Stimulated activated naive B cell treated with anti-CD40 and anti-IgM and Interleukin-4, amounts not matched to agents 10 μg/mL and 1 μg/mL and 100 μg/mL, for 72 hours (primary cell): Measurements from ENCODE around the gene NARF.
"Not testable (repeated sequence)": the region's sequence is repeated elsewhere in the genome, so short reads cannot be mapped to it uniquely, and the experiment has no call there.

ENCODE experiments used
- ATAC-seq, 2 donors: fragments of 150-1000 bp; cut with Tn5 transposase; replicated peaks; 2 replicates each; pipeline ENCODE4 v1.10.0; 2021; ENCODE audit warnings: moderate library complexity in 1 of 2
- DNase-seq: peaks from one replicate; pipeline ENCODE4 v3.0.0; 2021
- H3K27ac Mint-ChIP-seq: one replicate; pipeline ENCODE4 v1.8.0; 2022; ENCODE audit warnings: mild to moderate bottlenecking, mixed read lengths
- H3K27me3 Mint-ChIP-seq, 2 donors: one replicate each; pipeline ENCODE4 v1.8.0; 2022; ENCODE audit warnings: mixed read lengths in 2 of 2
- H3K36me3 Mint-ChIP-seq, 2 donors: one replicate each; pipeline ENCODE4 v1.8.0; 2022; ENCODE audit warnings: mixed read lengths in 2 of 2, mild to moderate bottlenecking in 1 of 2
- H3K4me1 Mint-ChIP-seq, 2 donors: one replicate each; pipeline ENCODE4 v1.8.0; 2022; ENCODE audit warnings: mixed read lengths in 2 of 2, mild to moderate bottlenecking in 1 of 2
- H3K4me3 Mint-ChIP-seq, 2 donors: one replicate each; pipeline ENCODE4 v1.8.0; 2022; ENCODE audit warnings: mild to moderate bottlenecking in 2 of 2, mixed read lengths in 2 of 2, moderate library complexity in 1 of 2
- H3K9me3 Mint-ChIP-seq, 2 donors: one replicate each; pipeline ENCODE4 v1.8.0; 2022; ENCODE audit warnings: mixed read lengths in 2 of 2, mild to moderate bottlenecking in 1 of 2

Gene NARF

DNA sequence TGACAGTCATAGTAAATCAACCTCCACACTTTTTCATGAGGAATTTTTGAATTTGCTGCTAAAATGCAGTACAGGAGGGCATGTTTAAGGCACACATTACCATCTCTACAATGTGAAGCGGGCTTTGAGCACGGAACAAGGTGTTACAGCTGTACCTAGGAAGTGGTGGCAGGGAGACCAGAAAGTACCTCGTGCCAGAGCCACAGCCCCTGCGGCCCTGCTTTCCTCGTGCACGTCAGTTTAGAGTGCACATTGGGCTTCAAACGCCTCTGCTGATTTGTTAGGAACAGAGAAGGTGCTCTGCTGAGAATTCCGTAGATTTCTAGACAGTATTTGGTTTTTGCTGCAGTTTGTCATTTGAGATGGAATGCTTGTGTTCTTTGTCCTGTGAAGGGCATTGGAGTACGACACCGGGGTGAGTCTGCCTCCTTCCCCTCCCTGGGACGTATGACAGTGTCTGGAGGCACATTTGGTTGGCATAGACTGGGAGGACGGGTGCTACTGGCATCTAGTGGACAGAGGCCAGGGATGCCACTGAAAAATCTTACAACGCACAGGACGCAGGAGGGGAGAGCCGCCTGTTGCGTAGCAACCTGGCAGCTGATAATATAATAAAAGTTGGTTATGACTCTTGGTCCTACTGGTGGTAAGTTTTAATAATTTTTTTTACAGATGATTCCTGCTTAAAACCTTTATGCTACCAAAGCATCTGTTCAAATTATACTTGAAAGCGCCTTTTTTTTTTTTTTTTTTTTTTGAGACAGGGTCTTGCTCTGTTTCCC, 70.1 kb downstream of the NARF start:
- H3K4me1 Mint-ChIP-seq: peaks cover 43 to 60% of the 10 kb centered on the region in 2 donors
- H3K9me3 Mint-ChIP-seq: no peaks in the 10 kb centered on the region
- peaks cover 9 to 24% of the 10 kb centered on the region in 2 donors for H3K36me3 Mint-ChIP-seq
- no peaks in the 10 kb centered on the region for H3K27me3 Mint-ChIP-seq
- DNase-seq: no peak
- no peak overlapping the region for H3K4me3 Mint-ChIP-seq
- H3K27ac Mint-ChIP-seq: no peak overlapping the region
- no peak for ATAC-seq

DNA sequence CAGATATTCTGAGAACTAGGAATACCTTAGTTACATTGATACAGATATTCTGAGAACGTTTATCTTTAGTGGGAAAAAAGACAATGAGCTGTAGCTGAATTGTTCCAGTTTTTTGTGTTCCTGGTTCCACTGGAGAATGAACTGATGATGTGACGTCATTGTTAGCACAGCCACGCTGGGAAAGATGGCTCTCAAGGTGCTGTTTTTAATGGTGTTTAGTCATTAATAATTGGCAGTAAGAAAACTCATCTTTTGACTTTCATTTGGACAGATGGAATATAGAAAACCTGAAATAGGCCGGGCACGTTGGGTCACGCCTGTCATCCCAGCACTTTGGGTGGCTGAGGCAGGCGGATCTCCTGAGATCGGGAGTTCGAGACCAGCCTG, 71.4 kb downstream of the NARF start:
- Mint-ChIP-seq H3K27me3 (no peaks in the 10 kb centered on the region), H3K4me1 (peaks cover 46 to 64% of the 10 kb centered on the region in 2 donors), H3K27ac (peak overlapping the region; percentile 42), H3K36me3 (peaks cover 8 to 19% of the 10 kb centered on the region in 2 donors), H3K9me3 (no peaks in the 10 kb centered on the region), H3K4me3 (no peak overlapping the region)
- DNase-seq (no peak), ATAC-seq (no peak)

DNA sequence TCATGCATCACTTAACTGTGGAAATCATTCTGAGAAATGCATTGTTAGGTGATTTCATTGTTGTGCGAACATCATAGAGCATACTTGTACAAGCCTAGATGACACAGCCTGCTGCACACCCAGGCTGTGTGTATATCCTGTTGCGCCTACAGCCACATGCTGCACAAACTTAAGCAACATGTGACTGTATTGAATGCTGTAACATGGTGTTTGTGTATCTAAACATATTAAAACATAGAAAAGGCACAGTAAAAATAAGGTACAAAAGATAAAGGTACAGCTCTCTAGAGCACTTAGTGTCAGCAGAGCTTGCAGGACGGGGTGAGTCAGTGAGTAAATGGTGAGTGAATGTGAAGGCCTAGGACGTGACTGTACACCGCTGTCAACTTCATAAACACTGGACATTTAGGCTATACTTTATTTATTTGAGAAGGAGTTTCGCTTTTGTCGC, 72.9 kb downstream of the NARF start:
- Mint-ChIP-seq H3K27ac (no peak overlapping the region), H3K4me3 (peak overlapping the region in 1 of 2 donors; percentile 47), H3K4me1 (peaks cover 48 to 70% of the 10 kb centered on the region in 2 donors), H3K9me3 (no peaks in the 10 kb centered on the region), H3K36me3 (peaks cover 7 to 17% of the 10 kb centered on the region in 2 donors), H3K27me3 (no peaks in the 10 kb centered on the region)
- no peak for DNase-seq
- peak in 1 of 2 donors; percentile 46 for ATAC-seq

DNA sequence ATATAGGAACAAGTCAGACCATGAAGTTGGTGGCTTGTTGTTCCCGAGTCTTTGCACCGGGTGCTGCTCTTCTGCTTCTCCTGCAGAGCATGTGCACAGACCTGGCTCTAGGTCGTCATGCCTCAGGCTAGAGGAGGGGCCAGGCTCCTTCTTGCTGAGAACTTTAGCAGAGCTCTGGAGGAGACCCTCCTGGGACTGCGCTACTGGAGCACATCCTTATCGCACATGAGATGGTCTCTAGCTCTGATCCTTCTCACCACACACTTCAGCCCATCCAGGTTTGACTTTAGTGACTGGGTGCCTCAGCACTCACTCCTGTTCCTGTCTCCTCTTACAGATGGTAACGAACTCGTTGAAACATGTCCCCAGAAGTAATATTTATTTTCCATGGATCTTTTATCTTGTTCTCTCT, 75.9 kb downstream of the NARF start:
- DNase-seq: no peak
- peaks cover 43 to 67% of the 10 kb centered on the region in 2 donors for H3K4me1 Mint-ChIP-seq
- H3K27me3 Mint-ChIP-seq: no peaks in the 10 kb centered on the region
- no peak overlapping the region for H3K27ac Mint-ChIP-seq
- no peak overlapping the region for H3K4me3 Mint-ChIP-seq
- ATAC-seq: no peak
- no peaks in the 10 kb centered on the region for H3K9me3 Mint-ChIP-seq
- peaks cover 13 to 16% of the 10 kb centered on the region in 2 donors for H3K36me3 Mint-ChIP-seq

DNA sequence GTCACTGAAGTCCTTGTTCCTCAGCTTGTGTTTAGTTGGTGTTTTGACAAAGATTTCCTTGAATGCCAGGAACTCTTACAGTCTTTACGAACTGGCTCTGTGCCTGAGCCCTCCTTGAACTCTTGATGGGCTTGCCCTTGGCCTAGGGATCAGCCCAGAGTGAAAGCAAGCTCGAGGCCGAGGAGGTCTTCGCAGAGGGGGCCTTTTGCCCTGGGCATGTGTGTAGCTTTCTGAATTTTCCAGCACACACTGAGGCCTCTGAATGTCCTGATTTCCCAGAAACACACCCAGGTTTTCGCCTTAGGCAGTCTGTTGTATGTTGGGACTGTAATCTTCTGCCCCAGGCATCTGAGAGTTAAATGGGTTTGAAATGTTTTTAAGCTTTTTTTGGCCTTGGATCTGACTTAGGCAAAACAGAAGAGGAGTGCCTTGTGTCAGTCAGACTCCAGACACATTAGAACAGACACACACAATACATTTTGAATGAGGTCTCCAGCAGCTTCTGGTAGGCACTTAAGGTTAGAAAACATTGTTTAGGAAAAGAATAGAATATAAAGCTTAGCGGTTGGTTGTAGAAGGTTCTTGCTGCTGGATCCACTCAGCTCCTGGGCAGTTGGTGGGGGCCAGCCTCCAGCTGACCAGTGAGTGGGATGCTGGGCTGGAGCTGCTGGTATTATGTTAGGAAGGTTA, 78.1 kb downstream of the NARF start:
- peaks cover 36 to 63% of the 10 kb centered on the region in 2 donors for H3K4me1 Mint-ChIP-seq

DNA sequence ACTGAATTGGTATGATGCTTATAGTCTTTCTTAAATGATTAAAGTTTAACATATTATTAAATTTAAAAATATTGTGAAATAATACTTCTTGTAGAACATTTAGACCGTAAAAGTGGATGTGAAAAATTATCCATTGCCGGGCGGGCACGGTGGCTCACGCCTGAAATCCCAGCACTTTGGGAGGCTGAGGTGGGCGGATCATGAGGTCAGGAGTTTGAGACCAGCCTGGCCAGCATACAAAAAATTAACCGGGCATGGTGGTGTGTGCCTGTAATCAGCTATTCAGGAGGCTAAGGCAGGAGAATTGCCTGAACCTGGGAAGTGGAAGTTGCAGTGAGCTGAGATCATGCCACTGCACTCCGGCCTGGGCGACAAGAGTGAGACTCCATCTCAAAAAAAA, 78.7 kb downstream of the NARF start:
- Mint-ChIP-seq H3K36me3 (peaks cover 14 to 17% of the 10 kb centered on the region in 2 donors), H3K4me1 (peaks cover 36 to 63% of the 10 kb centered on the region in 2 donors)
- H3K27ac Mint-ChIP-seq: not testable (repeated sequence)

More for the DNA sequence above, 78.1 kb downstream of the NARF start:
- peaks cover 14 to 16% of the 10 kb centered on the region in 2 donors for H3K36me3 Mint-ChIP-seq
- no peak for ATAC-seq
- no peaks in the 10 kb centered on the region for H3K27me3 Mint-ChIP-seq
- H3K9me3 Mint-ChIP-seq: no peaks in the 10 kb centered on the region
- no peak overlapping the region for H3K4me3 Mint-ChIP-seq
- H3K27ac Mint-ChIP-seq: no peak overlapping the region
- no peak for DNase-seq

DNA sequence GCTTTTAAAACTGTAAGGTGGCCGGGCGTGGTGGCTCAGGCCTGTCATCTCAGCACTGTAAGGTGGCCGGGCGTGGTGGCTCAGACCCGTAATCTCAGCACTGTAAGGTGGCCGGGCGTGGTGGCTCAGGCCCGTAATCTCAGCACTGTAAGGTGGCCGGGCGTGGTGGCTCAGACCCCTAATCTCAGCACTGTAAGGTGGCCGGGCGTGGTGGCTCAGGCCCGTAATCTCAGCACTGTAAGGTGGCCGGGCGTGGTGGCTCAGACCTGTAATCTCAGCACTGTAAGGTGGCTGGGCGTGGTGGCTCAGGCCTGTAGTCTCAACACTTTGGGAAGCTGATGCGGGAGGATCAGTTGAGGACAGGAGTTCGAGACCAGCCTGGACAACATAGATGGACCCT, 80.5 kb downstream of the NARF start:
- not testable (repeated sequence) for DNase-seq
- peaks cover 34 to 66% of the 10 kb centered on the region in 2 donors for H3K4me1 Mint-ChIP-seq

More for the DNA sequence above, 78.7 kb downstream of the NARF start:
- ATAC-seq, H3K9me3 Mint-ChIP-seq, H3K27me3 Mint-ChIP-seq, H3K4me3 Mint-ChIP-seq, DNase-seq: not testable (repeated sequence)

More for the DNA sequence above, 80.5 kb downstream of the NARF start:
- H3K27ac Mint-ChIP-seq, H3K9me3 Mint-ChIP-seq, H3K27me3 Mint-ChIP-seq, H3K4me3 Mint-ChIP-seq, ATAC-seq: not testable (repeated sequence)
- peaks cover 14 to 17% of the 10 kb centered on the region in 2 donors for H3K36me3 Mint-ChIP-seq
